Naive thymus-derived CD8-positive, alpha-beta T cell (primary cell): ENCODE results near the gene F5. TPM values are rescaled to one million over a fixed set of nuclear protein-coding genes. Genes with fewer than 3 reads are reported as not detected.

Experiments
- ATAC-seq, 2 donors: fragments of 150-1000 bp; cut with Tn5 transposase in 1 of 2; sonication (Bioruptor Pico), chemical (Tn5 transposase) in 1 of 2; 1 replicate in 1 of 2; 2 replicates in 1 of 2; pipeline ENCODE4 v1.10.0; 2021; ENCODE audit warnings: mild to moderate bottlenecking in 2 of 2, moderate library complexity in 2 of 2
- POLR2A ChIA-PET: fragments of 350-600 bp; sonication (Branson Sonifier 250); formaldehyde crosslinking; loops from one replicate; lab custom pipeline; 2021; ENCODE audit warnings: antibody characterized with exemption; lab: Charles Lee
- DNase-seq, 10 donors: peaks; one replicate each; pipeline versions ENCODE4 v3.0.0 to v3.0.0-alpha.2; 2020 to 2022
- H3K27ac Mint-ChIP-seq, 10 donors: one replicate each; pipeline ENCODE4 v1.8.0; 2020 to 2022; ENCODE audit warnings: mild to moderate bottlenecking in 10 of 10, mixed read lengths in 10 of 10, moderate library complexity in 4 of 10, inconsistent platforms in 1 of 10
- H3K27me3 Mint-ChIP-seq, 5 donors: one replicate each; pipeline ENCODE4 v1.8.0; 2021 to 2022; ENCODE audit warnings: mixed read lengths in 5 of 5
- H3K36me3 Mint-ChIP-seq, 3 donors: one replicate each; pipeline ENCODE4 v1.8.0; 2020 to 2022; ENCODE audit warnings: mixed read lengths in 3 of 3, mild to moderate bottlenecking in 2 of 3, inconsistent platforms in 1 of 3
- H3K4me1 Mint-ChIP-seq, 4 donors: one replicate each; pipeline ENCODE4 v1.8.0; 2021 to 2022; ENCODE audit warnings: mixed read lengths in 4 of 4
- H3K4me3 Mint-ChIP-seq, 10 donors: one replicate each; pipeline ENCODE4 v1.8.0; 2020 to 2022; ENCODE audit warnings: mild to moderate bottlenecking in 10 of 10, mixed read lengths in 10 of 10, moderate library complexity in 6 of 10, inconsistent platforms in 1 of 10
- H3K9me3 Mint-ChIP-seq, 9 donors: one replicate each; pipeline ENCODE4 v1.8.0; 2020 to 2022; ENCODE audit warnings: mixed read lengths in 9 of 9, mild to moderate bottlenecking in 3 of 9, inconsistent platforms in 1 of 9, moderate library complexity in 1 of 9
- polyA plus RNA-seq, 3 donors: library from polyadenylated mRNA; unstranded; fragments of 300-500 nt; fragmentation: Illumina TruSeq; gene quantifications; one replicate each; pipeline ENCODE4 v1.2.3, GENCODE V29; 2021
- total RNA-seq, 8 experiments: library from RNA in 2 of 8; stranded (reverse) in 2 of 8; gene quantifications; one replicate each; pipeline ENCODE4 v1.2.3 and lab custom pipeline; 2021 to 2026

Gene F5
- total and polyA plus RNA-seq, 5 experiments from 2014 or later, result 0.16 to 0.91 (median 0.21) TPM; not detected in 1

DNA sequence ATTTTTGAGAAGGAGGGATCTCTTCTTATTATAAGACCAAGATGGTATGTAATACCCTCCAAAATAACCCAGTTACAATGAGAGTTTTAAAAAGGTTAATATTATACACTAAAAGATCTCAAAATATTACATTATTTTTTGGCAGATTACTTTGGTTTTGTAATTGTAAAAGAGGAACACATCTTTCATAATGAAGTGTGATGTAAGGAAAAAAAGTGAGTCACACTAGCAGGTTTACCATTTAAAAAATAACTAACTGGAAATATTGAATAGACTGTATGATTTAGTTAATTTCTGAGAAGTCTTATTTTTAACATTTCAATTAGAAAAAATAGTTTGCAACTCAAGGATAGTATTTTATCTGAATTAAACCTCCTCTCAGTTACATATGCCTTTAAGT lies 1.1 kb downstream of the F5 start:
- no peak for ATAC-seq
- POLR2A ChIA-PET, result no interaction called here
- Mint-ChIP-seq H3K27ac (peak overlapping the region in 1 of 10 donors; percentile 39), H3K4me3 (peak overlapping the region in 3 of 10 donors; percentile 28 to 83 (median 79)), H3K9me3 (no peaks in the 10 kb centered on the region), H3K4me1 (peaks cover 9 to 28% (median 23%) of the 10 kb centered on the region in 4 donors), H3K27me3 (peaks cover 0 to 14% (median 4%) of the 10 kb centered on the region in 5 donors), H3K36me3 (no peaks in the 10 kb centered on the region)
- no peak for DNase-seq

DNA sequence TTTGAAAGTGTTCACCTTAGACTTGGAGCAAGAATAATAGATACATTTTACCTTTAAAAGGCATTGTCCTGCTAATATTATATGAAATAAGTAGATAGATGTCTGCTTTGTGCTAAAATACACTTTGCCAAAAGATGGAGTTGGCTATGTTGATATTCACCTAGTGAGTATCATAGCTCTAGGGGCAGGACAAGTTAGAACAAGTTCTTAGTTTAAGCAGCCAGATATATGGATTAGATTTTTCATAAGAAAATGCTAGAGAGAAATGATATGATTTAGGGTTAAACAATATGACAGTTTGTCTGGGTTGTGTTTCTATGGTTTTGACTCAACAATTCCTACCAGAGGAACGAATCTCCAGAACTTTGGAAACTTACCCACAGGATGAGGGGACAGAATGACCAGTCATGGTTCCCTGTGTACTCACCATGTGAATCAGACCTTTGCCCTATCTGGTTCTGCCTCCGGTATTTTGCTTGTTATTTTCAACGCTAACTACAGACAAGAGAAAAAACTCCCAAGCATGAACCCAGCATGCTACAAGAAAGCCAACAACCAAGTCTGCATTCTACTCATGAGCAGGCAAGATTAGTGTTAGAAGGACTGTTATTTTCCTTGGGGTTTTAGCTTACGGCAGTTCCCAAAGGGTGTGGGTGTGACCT lies 1.7 kb downstream of the F5 start:
- no peak for ATAC-seq
- H3K4me1 Mint-ChIP-seq, result peaks cover 9 to 28% (median 23%) of the 10 kb centered on the region in 4 donors
- peak overlapping the region in 1 of 10 donors; percentile 39 for H3K27ac Mint-ChIP-seq
- H3K4me3 Mint-ChIP-seq, result peak overlapping the region in 2 of 10 donors; percentile 32 to 83
- no peaks in the 10 kb centered on the region for H3K36me3 Mint-ChIP-seq
- peaks cover 0 to 14% (median 4%) of the 10 kb centered on the region in 5 donors for H3K27me3 Mint-ChIP-seq
- POLR2A ChIA-PET, result no interaction called here
- DNase-seq, result no peak
- no peaks in the 10 kb centered on the region for H3K9me3 Mint-ChIP-seq

DNA sequence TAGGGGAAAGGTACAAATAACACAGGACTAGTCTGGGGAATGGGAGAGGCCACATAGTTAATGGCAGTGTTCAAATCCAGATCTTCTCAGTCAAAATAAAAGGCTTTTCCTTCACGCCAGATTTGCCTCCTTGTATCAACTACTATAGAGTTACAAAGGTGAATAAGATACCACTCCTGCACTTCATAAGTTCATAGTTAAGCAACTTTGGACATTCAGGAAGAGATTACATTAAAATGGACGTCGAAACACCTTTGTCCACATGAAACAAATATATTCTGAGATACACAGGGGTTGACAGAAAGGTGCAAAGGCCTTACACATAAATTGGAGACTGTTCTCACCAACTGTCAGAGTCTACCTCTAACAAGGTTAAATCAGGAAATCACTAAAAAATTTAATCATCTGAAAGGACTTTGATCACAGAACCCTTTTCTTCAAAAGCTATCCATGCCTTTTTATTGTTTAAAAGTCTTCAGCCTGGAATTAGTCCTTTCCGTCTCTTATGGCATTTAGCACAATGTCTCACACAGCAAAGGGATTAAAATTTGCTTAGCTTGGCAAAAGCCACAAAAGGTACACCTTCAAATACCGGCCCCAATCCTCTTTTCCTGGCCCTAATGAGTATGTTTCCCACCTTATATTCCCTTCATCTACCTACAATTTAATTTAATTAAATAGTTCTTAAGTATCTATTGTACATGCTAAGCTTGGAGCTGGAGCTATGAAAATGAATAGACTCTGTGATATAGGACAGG lies 8.1 kb downstream of the F5 start:
- Mint-ChIP-seq H3K4me1 (no peaks in the 10 kb centered on the region), H3K27me3 (peaks cover 0 to 12% (median 11%) of the 10 kb centered on the region in 5 donors), H3K4me3 (no peak overlapping the region), H3K9me3 (no peaks in the 10 kb centered on the region), H3K27ac (no peak overlapping the region), H3K36me3 (no peaks in the 10 kb centered on the region)
- DNase-seq (no peak), ATAC-seq (no peak)
- POLR2A ChIA-PET, result no interaction called here

DNA sequence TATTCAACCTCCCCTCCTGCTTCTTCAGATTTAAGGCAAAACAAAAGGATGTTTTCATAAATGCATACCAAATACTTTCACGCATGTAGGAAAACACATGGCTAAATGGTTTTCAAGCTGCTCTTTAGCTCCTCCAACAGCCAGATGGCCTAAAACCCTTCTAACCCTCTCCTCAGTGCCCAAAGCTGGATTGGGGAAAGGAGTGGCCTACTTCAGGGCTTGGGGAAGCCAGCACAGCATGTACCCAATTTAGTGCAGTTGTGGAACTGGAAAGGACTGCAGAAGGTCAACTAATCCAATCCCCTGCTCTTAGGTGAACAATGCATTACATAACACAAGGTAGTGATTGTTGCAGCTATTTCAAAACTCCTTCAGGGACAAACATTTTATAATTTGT lies 9.3 kb downstream of the F5 start:
- peaks cover 0 to 2% (median 0%) of the 10 kb centered on the region in 4 donors for H3K4me1 Mint-ChIP-seq
- H3K27ac Mint-ChIP-seq, result no peak overlapping the region
- H3K36me3 Mint-ChIP-seq, result no peaks in the 10 kb centered on the region
- POLR2A ChIA-PET, result no interaction called here
- no peak for DNase-seq
- ATAC-seq, result no peak
- H3K9me3 Mint-ChIP-seq, result no peaks in the 10 kb centered on the region
- no peak overlapping the region for H3K4me3 Mint-ChIP-seq
- H3K27me3 Mint-ChIP-seq, result peaks cover 0 to 11% (median 9%) of the 10 kb centered on the region in 5 donors

DNA sequence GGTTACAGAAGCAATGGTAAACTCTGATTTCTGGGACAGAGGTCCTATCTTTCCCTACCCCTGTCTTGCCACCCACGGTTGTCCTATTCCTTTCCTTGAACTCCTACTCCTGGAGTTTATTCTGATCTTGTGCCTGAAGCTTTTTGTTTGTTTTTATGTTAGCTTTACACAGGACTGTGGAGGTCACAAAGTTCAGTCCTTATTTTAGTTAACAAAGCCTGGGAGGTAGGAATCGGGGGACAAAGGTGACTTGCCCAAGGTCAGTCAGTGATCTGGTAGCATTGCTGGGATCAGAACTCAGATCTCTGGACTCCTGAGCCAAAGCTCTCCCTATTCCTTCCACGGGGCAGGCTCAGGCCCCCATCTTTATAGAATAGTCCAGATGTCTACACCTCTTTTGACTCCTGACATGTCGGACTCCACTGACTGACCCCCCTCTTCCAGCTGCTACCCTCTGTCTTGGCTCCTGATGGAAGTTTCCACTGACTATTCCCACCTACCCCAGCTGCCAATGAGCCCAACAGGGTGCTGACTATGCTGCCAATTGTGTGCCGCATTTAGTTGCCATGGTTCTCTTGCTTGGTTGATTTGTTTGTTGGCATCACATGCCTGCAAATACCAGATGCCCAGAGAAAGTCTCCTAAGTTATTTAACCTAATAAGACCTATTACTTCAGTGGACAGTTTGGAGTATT lies 9.9 kb downstream of the F5 start:
- Mint-ChIP-seq H3K4me1 (peaks cover 0 to 2% (median 0%) of the 10 kb centered on the region in 4 donors), H3K9me3 (no peaks in the 10 kb centered on the region), H3K27ac (no peak overlapping the region), H3K36me3 (no peaks in the 10 kb centered on the region), H3K27me3 (peaks cover 0 to 11% (median 9%) of the 10 kb centered on the region in 5 donors), H3K4me3 (no peak overlapping the region)
- POLR2A ChIA-PET, result no interaction called here
- no peak for DNase-seq
- no peak for ATAC-seq

DNA sequence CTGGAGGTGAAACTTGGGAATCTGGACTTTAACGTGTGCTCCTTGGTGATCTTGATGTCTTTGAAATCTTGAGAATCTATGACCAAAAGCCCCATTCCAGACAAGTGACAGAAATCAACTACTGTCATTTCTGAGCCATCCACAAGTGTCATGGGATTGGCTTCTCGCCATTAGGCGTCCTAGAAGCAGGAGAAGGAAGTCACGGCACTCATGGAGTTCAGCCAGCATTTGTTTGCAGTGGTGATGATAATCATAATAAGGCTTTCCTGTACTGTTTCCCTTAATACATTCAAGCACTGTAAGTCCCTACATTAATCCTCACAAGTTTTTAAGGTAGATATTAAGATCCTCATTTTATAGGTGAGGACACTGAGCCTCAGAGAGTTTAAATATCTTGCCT lies 11.9 kb downstream of the F5 start:
- POLR2A ChIA-PET, result no interaction called here
- Mint-ChIP-seq H3K4me1 (peaks cover 0 to 2% (median 0%) of the 10 kb centered on the region in 4 donors), H3K27me3 (peaks cover 0 to 11% (median 9%) of the 10 kb centered on the region in 5 donors), H3K4me3 (no peak overlapping the region), H3K27ac (no peak overlapping the region), H3K9me3 (no peaks in the 10 kb centered on the region), H3K36me3 (no peaks in the 10 kb centered on the region)
- ATAC-seq (no peak), DNase-seq (no peak)

DNA sequence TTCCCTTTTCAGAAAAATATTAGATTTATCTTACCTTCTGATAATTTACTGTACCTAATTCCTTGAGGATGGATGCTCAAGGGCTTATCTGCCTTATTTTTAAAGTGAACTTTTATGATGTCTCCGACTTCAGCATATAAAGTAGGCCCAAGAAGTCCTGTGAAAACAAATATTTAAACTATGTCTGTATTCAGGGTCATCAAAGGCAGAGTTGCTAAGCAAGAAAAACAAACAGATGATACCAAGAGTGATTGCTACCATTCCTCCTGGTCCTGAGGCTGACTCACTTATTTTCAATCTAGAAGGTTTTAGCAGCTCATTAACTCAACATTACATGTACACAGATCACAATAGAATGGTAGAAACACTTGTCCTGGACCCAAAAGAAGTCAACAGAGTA lies 14.1 kb downstream of the F5 start:
- Mint-ChIP-seq H3K4me3 (no peak overlapping the region), H3K27me3 (peaks cover 0 to 11% (median 9%) of the 10 kb centered on the region in 5 donors), H3K9me3 (no peaks in the 10 kb centered on the region), H3K27ac (no peak overlapping the region), H3K36me3 (no peaks in the 10 kb centered on the region), H3K4me1 (peaks cover 0 to 2% (median 0%) of the 10 kb centered on the region in 4 donors)
- peak in 1 of 2 donors; percentile 30 for ATAC-seq
- DNase-seq, result no peak
- POLR2A ChIA-PET, result no interaction called here

DNA sequence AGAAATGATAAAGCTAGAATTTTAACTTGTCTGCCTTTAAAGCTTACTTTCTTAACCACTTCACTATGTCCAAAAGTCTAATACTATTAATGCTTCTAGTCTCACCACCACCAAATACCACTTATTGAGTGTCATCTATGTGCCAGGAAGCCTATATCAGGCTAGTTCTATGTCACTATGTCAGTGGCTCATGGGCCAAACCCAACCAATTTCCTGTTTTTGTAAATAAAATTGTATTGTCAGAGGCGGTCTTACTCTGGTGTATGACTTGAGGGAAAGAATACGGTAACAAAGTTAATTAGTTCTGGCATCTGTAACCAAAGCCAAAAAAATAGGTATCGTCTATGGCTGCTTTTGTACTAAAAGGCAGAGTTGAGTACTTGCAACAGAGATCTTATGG lies 14.8 kb downstream of the F5 start:
- Mint-ChIP-seq H3K27me3 (peaks cover 0 to 11% (median 8%) of the 10 kb centered on the region in 5 donors), H3K36me3 (no peaks in the 10 kb centered on the region), H3K4me1 (peaks cover 0 to 2% (median 0%) of the 10 kb centered on the region in 4 donors), H3K27ac (peak overlapping the region in 2 of 10 donors; percentile 7 to 60), H3K9me3 (no peaks in the 10 kb centered on the region), H3K4me3 (no peak overlapping the region)
- POLR2A ChIA-PET, result no interaction called here
- DNase-seq (no peak), ATAC-seq (no peak)

DNA sequence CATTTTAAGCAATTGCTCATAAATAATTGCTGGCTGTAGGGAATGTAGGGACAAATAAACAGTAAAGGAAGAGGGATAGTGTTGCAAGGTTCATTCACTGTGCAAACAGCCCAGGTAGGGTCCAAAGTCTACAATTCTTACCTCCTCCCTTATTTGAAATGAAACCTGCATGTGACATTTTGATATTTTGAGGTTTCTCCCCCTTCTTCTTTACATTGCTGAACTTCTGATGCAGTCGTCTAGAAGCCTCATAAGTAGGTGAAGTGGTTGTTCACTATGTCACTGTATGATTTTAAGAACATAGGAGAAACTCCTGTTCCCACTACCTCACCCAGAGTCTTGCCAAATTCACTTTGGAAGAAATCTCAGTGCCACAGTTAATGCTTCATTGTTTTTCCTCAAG lies 16.1 kb downstream of the F5 start:
- peaks cover 0 to 7% (median 1%) of the 10 kb centered on the region in 4 donors for H3K4me1 Mint-ChIP-seq
- peaks cover 0 to 2% (median 0%) of the 10 kb centered on the region in 9 donors for H3K9me3 Mint-ChIP-seq
- no peak overlapping the region for H3K27ac Mint-ChIP-seq
- no peaks in the 10 kb centered on the region for H3K36me3 Mint-ChIP-seq
- no peak for DNase-seq
- no peak for ATAC-seq
- H3K27me3 Mint-ChIP-seq, result peaks cover 0 to 4% (median under 1%) of the 10 kb centered on the region in 5 donors
- no peak overlapping the region for H3K4me3 Mint-ChIP-seq
- POLR2A ChIA-PET, result no interaction called here

DNA sequence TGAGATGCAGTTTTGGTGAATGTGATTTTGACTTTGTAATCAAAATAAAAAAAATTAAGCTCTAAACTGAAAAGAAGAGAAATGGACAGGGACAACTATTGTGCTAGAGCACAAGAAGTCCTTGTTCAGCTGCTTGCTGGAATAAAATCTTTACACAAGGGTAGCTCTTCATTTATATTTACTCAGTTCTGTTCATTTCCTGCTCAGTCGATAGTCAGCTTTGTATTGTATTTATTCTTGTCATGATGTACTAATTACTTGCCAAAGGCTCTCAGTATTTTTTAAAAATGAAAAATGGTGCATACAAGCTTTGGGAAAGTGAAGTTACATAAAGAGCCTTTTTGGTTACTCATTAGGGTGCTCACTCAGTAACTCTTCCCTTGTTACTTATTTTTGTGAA lies 17.8 kb downstream of the F5 start:
- Mint-ChIP-seq H3K36me3 (peaks cover 0 to 9% (median 8%) of the 10 kb centered on the region in 3 donors), H3K27me3 (peaks cover 0 to 11% (median 0%) of the 10 kb centered on the region in 5 donors), H3K27ac (no peak overlapping the region), H3K4me3 (no peak overlapping the region), H3K9me3 (peaks cover 0 to 16% (median 7%) of the 10 kb centered on the region in 9 donors), H3K4me1 (peaks cover 0 to 7% (median 1%) of the 10 kb centered on the region in 4 donors)
- ATAC-seq, result no peak
- POLR2A ChIA-PET, result interaction anchor here (0.9 kb wide), 1 partner anchor 18 kb away, joined by 3 read pairs; the partner anchor contains the start of gene F5
- no peak for DNase-seq

DNA sequence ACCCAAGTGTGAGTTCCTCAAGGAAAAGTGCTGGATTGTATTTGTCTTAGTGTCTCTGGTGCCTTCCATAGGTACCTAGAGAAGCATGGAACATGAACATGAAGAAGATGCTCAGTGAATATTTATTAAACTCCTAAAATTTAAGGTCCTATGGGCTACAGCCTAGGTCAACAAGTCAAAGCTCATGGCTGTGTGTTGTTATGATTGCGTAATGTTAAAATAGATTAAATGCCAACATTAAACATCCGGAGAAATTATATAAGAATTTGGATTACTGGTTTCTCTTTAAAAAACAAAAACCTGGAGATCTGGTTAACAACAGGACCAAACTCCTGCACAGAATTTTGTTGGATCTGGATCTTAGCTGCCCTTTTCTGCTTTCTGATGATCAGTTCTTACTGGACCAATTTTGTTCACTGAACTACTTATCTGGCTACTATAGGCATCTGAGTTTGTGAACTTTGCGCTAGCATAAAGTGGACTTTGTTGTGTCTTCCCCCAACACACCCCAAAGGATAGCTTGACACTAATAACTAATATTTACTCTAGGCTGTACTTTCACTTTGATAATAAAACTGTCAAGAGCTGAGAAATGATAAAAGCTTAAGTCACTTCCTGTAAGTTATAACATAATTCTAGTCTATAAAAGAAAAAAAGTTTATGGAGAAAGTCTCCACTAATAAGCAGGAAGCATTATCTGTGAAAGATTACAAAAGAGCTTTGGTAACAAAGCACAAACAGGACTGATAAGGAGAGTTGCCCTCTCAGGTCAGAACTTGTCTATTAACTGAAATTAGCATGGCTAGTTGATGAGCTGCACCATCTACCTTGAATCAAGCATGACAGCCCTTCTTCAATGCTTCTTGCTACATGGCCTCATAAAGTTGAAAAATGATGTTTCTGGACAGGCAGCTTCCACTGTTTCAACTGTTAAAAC lies 20.7 kb downstream of the F5 start:
- POLR2A ChIA-PET, result no interaction called here
- no peak for DNase-seq
- ATAC-seq, result no peak
- Mint-ChIP-seq H3K27me3 (peaks cover 0 to 13% (median 2%) of the 10 kb centered on the region in 5 donors), H3K4me1 (peaks cover 0 to 4% (median 1%) of the 10 kb centered on the region in 4 donors), H3K9me3 (peaks cover 0 to 24% (median 14%) of the 10 kb centered on the region in 9 donors), H3K36me3 (peaks cover 0 to 12% (median 9%) of the 10 kb centered on the region in 3 donors), H3K27ac (no peak overlapping the region), H3K4me3 (no peak overlapping the region)

DNA sequence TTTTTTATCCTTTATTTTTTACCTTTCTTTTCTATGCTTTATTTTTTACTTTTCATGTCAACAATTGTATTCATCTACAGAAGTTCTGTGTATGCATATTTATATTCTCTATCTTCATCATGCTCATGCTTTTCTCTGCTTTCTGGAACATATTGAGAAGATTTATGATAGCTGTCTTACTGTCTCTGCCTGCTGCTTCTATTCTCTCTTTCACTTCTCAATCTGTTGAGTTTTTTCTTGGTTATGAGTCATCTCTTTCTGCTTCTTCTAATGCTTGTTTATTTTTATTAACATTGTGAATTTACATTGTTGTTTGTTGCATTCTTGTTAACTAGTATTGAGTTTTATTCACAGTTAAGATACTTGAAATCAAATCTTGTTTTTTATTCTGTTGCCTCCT lies 22.6 kb downstream of the F5 start:
- Mint-ChIP-seq H3K4me3 (no peak overlapping the region), H3K27me3 (peaks cover 0 to 13% (median 2%) of the 10 kb centered on the region in 5 donors), H3K4me1 (peaks cover 0 to 4% (median 1%) of the 10 kb centered on the region in 4 donors), H3K27ac (no peak overlapping the region), H3K9me3 (peaks cover 0 to 24% (median 14%) of the 10 kb centered on the region in 9 donors), H3K36me3 (peaks cover 0 to 13% (median 9%) of the 10 kb centered on the region in 3 donors)
- DNase-seq (no peak), ATAC-seq (no peak)
- POLR2A ChIA-PET, result no interaction called here
